T-helper 1 cell (primary cell): ENCODE data around the gene ODAD3.
"Not testable (repeated sequence)": the region's sequence is repeated elsewhere in the genome, so short reads cannot be mapped to it uniquely, and the experiment has no call there.

Source experiments
- DNase-seq, 5 donors: peaks; one replicate each; pipeline ENCODE4 v3.0.0-alpha.2; 2012 to 2020

Gene ODAD3

GRCh38 chr19:11401808-11402543 is 32.9 kb downstream of the ODAD3 start:
- no peak for DNase-seq

GRCh38 chr19:11400798-11401197 is 34.1 kb downstream of the ODAD3 start:
- DNase-seq: no peak

- no peak for DNase-seq
Measured at GRCh38 chr19:11399667-11400066, 35.3 kb downstream of the ODAD3 start.

- DNase-seq: no peak
Measured at GRCh38 chr19:11397089-11397610, 37.8 kb downstream of the ODAD3 start.

- DNase-seq: no peak
Measured at GRCh38 chr19:11390933-11391680, 43.8 kb downstream of the ODAD3 start.

GRCh38 chr19:11390359-11390758 is 44.6 kb downstream of the ODAD3 start:
- DNase-seq: no peak

- no peak for DNase-seq
Measured at GRCh38 chr19:11387162-11388034, 47.5 kb downstream of the ODAD3 start.

- DNase-seq: no peak
Measured at GRCh38 chr19:11384778-11385129, 50.2 kb downstream of the ODAD3 start.

GRCh38 chr19:11383706-11384048 is 51.2 kb downstream of the ODAD3 start:
- DNase-seq: no peak

GRCh38 chr19:11382898-11383705 is 51.8 kb downstream of the ODAD3 start:
- peak in 2 of 5 donors; percentile 25 to 57 for DNase-seq

- DNase-seq: peak; percentile 92 to 98 (median 96)
Measured at GRCh38 chr19:11380653-11381537, 54.0 kb downstream of the ODAD3 start.

GRCh38 chr19:11379857-11380350 is 55.0 kb downstream of the ODAD3 start:
- no peak for DNase-seq

- DNase-seq: not testable (repeated sequence)
Measured at GRCh38 chr19:11379269-11379845, 55.6 kb downstream of the ODAD3 start.

GRCh38 chr19:11378319-11379189 is 56.4 kb downstream of the ODAD3 start:
- no peak for DNase-seq

- no peak for DNase-seq
Measured at GRCh38 chr19:11377756-11378155, 57.2 kb downstream of the ODAD3 start.

GRCh38 chr19:11377237-11377636 is 57.7 kb downstream of the ODAD3 start:
- peak in 1 of 5 donors; percentile 47 for DNase-seq

- DNase-seq: peak; percentile 50 to 87 (median 69)
Measured at GRCh38 chr19:11375143-11375948, 59.6 kb downstream of the ODAD3 start.

- peak; percentile 93 to 100 (median 96) for DNase-seq
Measured at GRCh38 chr19:11374433-11375142, 60.3 kb downstream of the ODAD3 start, which contains the start of gene SWSAP1. TSS of gene SWSAP1 (plus strand) at chr19:11374666. CDS start at chr19:11374681, 15 bp downstream.
